Measurements from ENCODE around the gene C9orf40. TPM values are rescaled to one million over a fixed set of nuclear protein-coding genes. Genes with fewer than 3 reads are reported as not detected.

C9orf40 gene
- total and polyA plus RNA-seq, 2 of the 4 experiments (the other 2 are of a cell fraction) = 0.36 to 1.9 TPM

- H2BK5ac ChIP-seq (ENCODE audit: low read depth, low read length, poor library complexity, severe bottlenecking) = no peak overlapping the region
- dilution Hi-C loops (cut with HindIII; ENCODE audit: low sequenced_read_pairs, unreplicated experiment) = no loop called here
- H2BK20ac ChIP-seq (ENCODE audit: low read depth, low read length) = no peak overlapping the region
- H3K9me1 ChIP-seq (ENCODE audit: insufficient read depth, low read length) = no peaks in the 10 kb centered on the region
- 100% methylated on average over 2 of the region's 5 CpGs; no CpG with 5 or more reads in 1 of the 2 experiments for WGBS, 2 experiments (ENCODE audit: extremely low coverage in 2 of 2, insufficient read length in 1 of 2)
- no peak overlapping the region for H3K4me3 ChIP-seq (ENCODE audit: insufficient read depth, low read depth, low read length)
- H3K36me3 ChIP-seq (ENCODE audit: control insufficient read depth, insufficient read depth, low read length) = no peaks in the 10 kb centered on the region; the same call in 1 of the 2 replicates
- ChIA-PET POLR2A (ENCODE audit: unreplicated experiment) (no interaction called here), CTCF (no interaction called here)
- no peak overlapping the region for H4K8ac ChIP-seq (ENCODE audit: low read depth in 2 of 2, low read length in 2 of 2)
- H2AK9ac ChIP-seq (replicated peaks; ENCODE audit: low read depth, low read length, poor library complexity) = no peak overlapping the region
- no peak overlapping the region for H3K9ac ChIP-seq (ENCODE audit: low read depth, low read length)
- H3K56ac ChIP-seq (ENCODE audit: extremely low read depth, insufficient read depth, low read length) = no peak overlapping the region
- no peak overlapping the region for H2BK15ac ChIP-seq (ENCODE audit: low read depth, low read length)
- no peak overlapping the region for H4K5ac ChIP-seq (ENCODE audit: low read depth, low read length)
- no peak overlapping the region for H2AFZ ChIP-seq (replicated peaks; ENCODE audit: low read length, poor library complexity)
- no peak overlapping the region for H2AK5ac ChIP-seq (ENCODE audit: low read depth, low read length)
- in situ Hi-C loops (cut with MboI; ENCODE audit: low sequenced_read_pairs) = no loop called here
- no peak overlapping the region for H3K23ac ChIP-seq (ENCODE audit: low read depth, low read length)
- no peaks in the 10 kb centered on the region for H3K27me3 ChIP-seq (ENCODE audit: control insufficient read depth, insufficient read depth, low read length)
- DNase-seq = no peak
- intact Hi-C loops (cut with micrococcal nuclease) = no loop called here
- no peak overlapping the region for H3K27ac ChIP-seq (ENCODE audit: insufficient read depth, low read length)
- H4K20me1 ChIP-seq (ENCODE audit: insufficient read depth, low read length) = no peaks in the 10 kb centered on the region
- H3K9me3 ChIP-seq (ENCODE audit: control insufficient read depth, insufficient read depth, low read length) = peaks cover 3% of the 10 kb centered on the region; the same call in 1 of the 2 replicates
- no peaks in the 10 kb centered on the region for H3K79me1 ChIP-seq (ENCODE audit: low read depth in 1 of 2, low read length in 2 of 2)
- no peaks in the 10 kb centered on the region for H3K4me1 ChIP-seq (ENCODE audit: control insufficient read depth, insufficient read depth, low read length)
- no TSS peak for BruUV-seq (replicated peaks)
- no peak overlapping the region for H3K14ac ChIP-seq (replicated peaks; ENCODE audit: low read depth, low read length)
- TF ChIP-seq MXI1 (IDR thresholded peaks at IDR 0.05; ENCODE audit: borderline replicate concordance, low read depth, low read length) = no peak
- TF ChIP-seq CHD1 (IDR thresholded peaks at IDR 0.05; ENCODE audit: low read depth, low read length) = no peak
- TF ChIP-seq POLR2A (IDR thresholded peaks at IDR 0.05; ENCODE audit: low read depth, low read length) = no peak
- TF ChIP-seq USF2 (IDR thresholded peaks at IDR 0.05; ENCODE audit: low read depth, low read length) = no peak
- no peak for ATAC-seq (ENCODE audit: low read depth)
- H4K91ac ChIP-seq (ENCODE audit: insufficient read depth, low read depth, low read length) = no peak overlapping the region
- H3K4ac ChIP-seq (ENCODE audit: low read depth, low read length) = no peak overlapping the region
- H3K4me2 ChIP-seq (ENCODE audit: low read depth, low read length) = no peak overlapping the region
- H2BK120ac ChIP-seq (ENCODE audit: low read depth, low read length) = no peak overlapping the region
- no peak overlapping the region for H3K18ac ChIP-seq (ENCODE audit: low read depth, low read length)
Measured at GRCh38 chr9:74975538-74975937, 22.8 kb upstream of the C9orf40 start.
